ENCODE results near the gene CYP26A1. TPM values are rescaled to one million over a fixed set of nuclear protein-coding genes. Genes with fewer than 3 reads are reported as not detected.

Gene CYP26A1
- total RNA-seq, 1 donor, result not detected

- Histone ChIP-seq H3K27me3 (ENCODE audit: insufficient read depth, low read length) (peaks cover 58% of the 10 kb centered on the region), H4K20me1 (ENCODE audit: insufficient read depth, low read length) (no peaks in the 10 kb centered on the region), H3K4me2 (ENCODE audit: insufficient read depth, low read length) (no peak overlapping the region), H3K9me3 (ENCODE audit: low read depth, low read length) (no peaks in the 10 kb centered on the region), H3K36me3 (ENCODE audit: insufficient read depth, low read length) (no peaks in the 10 kb centered on the region), H3K4me3 (ENCODE audit: insufficient read depth, low read length) (no peak overlapping the region), H3K27ac (ENCODE audit: low read depth, low read length) (no peak overlapping the region), H3K79me2 (ENCODE audit: insufficient read depth, low read length) (no peaks in the 10 kb centered on the region), H3K4me1 (ENCODE audit: insufficient read depth, low read length) (peaks cover 25% of the 10 kb centered on the region), H2AFZ (ENCODE audit: low read length) (no peak overlapping the region)
- TF ChIP-seq CTCF (IDR thresholded peaks at IDR 0.05; ENCODE audit: extremely low read depth, low read depth, low read length), result no peak
- peak; percentile 70 for DNase-seq (ENCODE audit: insufficient read length, low spot score, missing footprints)
Observed at GRCh38 chr10:93075369-93076221, 1.9 kb downstream of the CYP26A1 start.

- no peak for TF ChIP-seq CTCF (IDR thresholded peaks at IDR 0.05; ENCODE audit: extremely low read depth, low read depth, low read length)
- peak; percentile 90 for DNase-seq (ENCODE audit: insufficient read length, low spot score, missing footprints)
- Histone ChIP-seq H3K36me3 (ENCODE audit: insufficient read depth, low read length) (no peaks in the 10 kb centered on the region), H3K79me2 (ENCODE audit: insufficient read depth, low read length) (no peaks in the 10 kb centered on the region), H3K4me2 (ENCODE audit: insufficient read depth, low read length) (no peak overlapping the region), H3K9me3 (ENCODE audit: low read depth, low read length) (no peaks in the 10 kb centered on the region), H3K4me1 (ENCODE audit: insufficient read depth, low read length) (peaks cover 25% of the 10 kb centered on the region), H3K27me3 (ENCODE audit: insufficient read depth, low read length) (peaks cover 49% of the 10 kb centered on the region), H3K4me3 (ENCODE audit: insufficient read depth, low read length) (no peak overlapping the region), H4K20me1 (ENCODE audit: insufficient read depth, low read length) (no peaks in the 10 kb centered on the region), H3K27ac (ENCODE audit: low read depth, low read length) (no peak overlapping the region), H2AFZ (ENCODE audit: low read length) (no peak overlapping the region)
Observed at GRCh38 chr10:93076871-93077270, 3.2 kb downstream of the CYP26A1 start.

GRCh38 chr10:93077860-93078337, 4.2 kb downstream of the CYP26A1 start:
- no peaks in the 10 kb centered on the region for H3K36me3 ChIP-seq (ENCODE audit: insufficient read depth, low read length)
- H3K4me2 ChIP-seq (ENCODE audit: insufficient read depth, low read length), result no peak overlapping the region
- DNase-seq (ENCODE audit: insufficient read length, low spot score, missing footprints), result peak; percentile 60
- H3K4me1 ChIP-seq (ENCODE audit: insufficient read depth, low read length), result peaks cover 25% of the 10 kb centered on the region
- H4K20me1 ChIP-seq (ENCODE audit: insufficient read depth, low read length), result no peaks in the 10 kb centered on the region
- no peaks in the 10 kb centered on the region for H3K79me2 ChIP-seq (ENCODE audit: insufficient read depth, low read length)
- H2AFZ ChIP-seq (ENCODE audit: low read length), result no peak overlapping the region
- TF ChIP-seq CTCF (IDR thresholded peaks at IDR 0.05; ENCODE audit: extremely low read depth, low read depth, low read length), result no peak
- no peaks in the 10 kb centered on the region for H3K9me3 ChIP-seq (ENCODE audit: low read depth, low read length)
- H3K27ac ChIP-seq (ENCODE audit: low read depth, low read length), result no peak overlapping the region
- H3K27me3 ChIP-seq (ENCODE audit: insufficient read depth, low read length), result peaks cover 39% of the 10 kb centered on the region
- no peak overlapping the region for H3K4me3 ChIP-seq (ENCODE audit: insufficient read depth, low read length)

- H3K4me2 ChIP-seq (ENCODE audit: insufficient read depth, low read length), result peak overlapping the region; percentile 89
- no peaks in the 10 kb centered on the region for H4K20me1 ChIP-seq (ENCODE audit: insufficient read depth, low read length)
- H3K27me3 ChIP-seq (ENCODE audit: insufficient read depth, low read length), result peaks cover 20% of the 10 kb centered on the region
- no peaks in the 10 kb centered on the region for H3K36me3 ChIP-seq (ENCODE audit: insufficient read depth, low read length)
- H3K9me3 ChIP-seq (ENCODE audit: low read depth, low read length), result no peaks in the 10 kb centered on the region
- peak overlapping the region; percentile 93 for H2AFZ ChIP-seq (ENCODE audit: low read length)
- TF ChIP-seq CTCF (IDR thresholded peaks at IDR 0.05; ENCODE audit: extremely low read depth, low read depth, low read length), result no peak
- H3K4me1 ChIP-seq (ENCODE audit: insufficient read depth, low read length), result peaks cover 25% of the 10 kb centered on the region
- peak overlapping the region; percentile 61 for H3K4me3 ChIP-seq (ENCODE audit: insufficient read depth, low read length)
- no peaks in the 10 kb centered on the region for H3K79me2 ChIP-seq (ENCODE audit: insufficient read depth, low read length)
- H3K27ac ChIP-seq (ENCODE audit: low read depth, low read length), result no peak overlapping the region
- peak; percentile 44 for DNase-seq (ENCODE audit: insufficient read length, low spot score, missing footprints)
Observed at GRCh38 chr10:93079663-93080349, 6.1 kb downstream of the CYP26A1 start.
